ENCODE data around the gene PPP1R37.

Gene PPP1R37

DNA sequence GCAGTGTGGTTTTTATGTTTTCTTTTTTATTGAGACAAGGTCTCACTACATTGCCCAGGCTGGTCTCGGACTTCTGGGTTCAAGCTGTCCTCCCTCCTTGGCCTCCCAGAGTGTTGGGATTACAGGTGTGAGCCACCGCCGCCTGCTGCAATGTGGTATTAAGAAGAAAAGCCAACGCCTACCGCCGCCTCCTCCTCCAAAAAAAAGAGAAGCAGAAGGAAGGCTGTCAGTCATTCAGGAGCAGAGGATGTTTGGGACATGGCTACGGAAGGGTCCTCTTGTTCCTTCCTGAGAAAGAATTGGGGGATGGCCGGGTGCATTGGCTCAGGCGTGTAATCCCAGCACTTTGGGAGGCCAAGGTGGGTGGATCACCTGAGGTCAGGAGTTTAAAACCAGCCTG is 1.2 kb downstream of the PPP1R37 start:
- TF ChIP-seq SIN3A (IDR thresholded peaks at IDR 0.05; ENCODE audit: borderline replicate concordance, insufficient read depth, low read length), result no peak
- TF ChIP-seq, protein P1, sequence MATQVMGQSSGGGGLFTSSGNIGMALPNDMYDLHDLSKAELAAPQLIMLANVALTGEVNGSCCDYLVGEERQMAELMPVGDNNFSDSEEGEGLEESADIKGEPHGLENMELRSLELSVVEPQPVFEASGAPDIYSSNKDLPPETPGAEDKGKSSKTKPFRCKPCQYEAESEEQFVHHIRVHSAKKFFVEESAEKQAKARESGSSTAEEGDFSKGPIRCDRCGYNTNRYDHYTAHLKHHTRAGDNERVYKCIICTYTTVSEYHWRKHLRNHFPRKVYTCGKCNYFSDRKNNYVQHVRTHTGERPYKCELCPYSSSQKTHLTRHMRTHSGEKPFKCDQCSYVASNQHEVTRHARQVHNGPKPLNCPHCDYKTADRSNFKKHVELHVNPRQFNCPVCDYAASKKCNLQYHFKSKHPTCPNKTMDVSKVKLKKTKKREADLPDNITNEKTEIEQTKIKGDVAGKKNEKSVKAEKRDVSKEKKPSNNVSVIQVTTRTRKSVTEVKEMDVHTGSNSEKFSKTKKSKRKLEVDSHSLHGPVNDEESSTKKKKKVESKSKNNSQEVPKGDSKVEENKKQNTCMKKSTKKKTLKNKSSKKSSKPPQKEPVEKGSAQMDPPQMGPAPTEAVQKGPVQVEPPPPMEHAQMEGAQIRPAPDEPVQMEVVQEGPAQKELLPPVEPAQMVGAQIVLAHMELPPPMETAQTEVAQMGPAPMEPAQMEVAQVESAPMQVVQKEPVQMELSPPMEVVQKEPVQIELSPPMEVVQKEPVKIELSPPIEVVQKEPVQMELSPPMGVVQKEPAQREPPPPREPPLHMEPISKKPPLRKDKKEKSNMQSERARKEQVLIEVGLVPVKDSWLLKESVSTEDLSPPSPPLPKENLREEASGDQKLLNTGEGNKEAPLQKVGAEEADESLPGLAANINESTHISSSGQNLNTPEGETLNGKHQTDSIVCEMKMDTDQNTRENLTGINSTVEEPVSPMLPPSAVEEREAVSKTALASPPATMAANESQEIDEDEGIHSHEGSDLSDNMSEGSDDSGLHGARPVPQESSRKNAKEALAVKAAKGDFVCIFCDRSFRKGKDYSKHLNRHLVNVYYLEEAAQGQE (IDR thresholded peaks at IDR 0.05; ENCODE audit: insufficient read depth in 1 of 2, low read depth in 2 of 2, low read length in 2 of 2), result no peak
- no peak for TF ChIP-seq FOXP2 (optimal IDR thresholded peaks at IDR 0.05; ENCODE audit: borderline replicate concordance, extremely low read depth, extremely low read length, insufficient read depth)
- TF ChIP-seq TAF1 (IDR thresholded peaks at IDR 0.05; ENCODE audit: borderline replicate concordance, insufficient read depth, low read length), result no peak
- TF ChIP-seq POLR2AphosphoS5 (IDR thresholded peaks at IDR 0.05; ENCODE audit: low read depth, low read length), result no peak

DNA sequence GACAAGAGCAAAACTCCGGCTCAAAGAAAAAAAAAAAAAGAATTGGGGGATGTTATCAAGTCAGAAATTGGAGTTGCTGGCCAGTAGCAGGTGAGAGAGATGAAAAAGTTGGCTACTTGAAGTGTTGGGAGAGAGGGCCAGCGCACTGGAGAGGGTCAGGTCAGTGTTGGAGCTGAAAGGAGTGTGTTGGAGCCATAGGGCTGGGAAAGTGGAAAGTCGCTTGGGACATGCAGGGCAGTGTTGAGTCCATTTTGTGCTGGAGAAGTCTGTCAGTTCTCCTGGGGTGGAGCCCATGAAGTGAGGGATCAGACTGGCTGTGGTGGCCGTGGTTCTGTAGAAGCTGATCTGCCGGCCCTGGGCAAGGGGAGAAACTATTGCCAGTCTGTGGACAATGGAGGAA is 1.7 kb downstream of the PPP1R37 start:
- TF ChIP-seq, protein P1 (IDR thresholded peaks at IDR 0.05; ENCODE audit: insufficient read depth in 1 of 2, low read depth in 2 of 2, low read length in 2 of 2), result no peak
- TF ChIP-seq SIN3A (IDR thresholded peaks at IDR 0.05; ENCODE audit: borderline replicate concordance, insufficient read depth, low read length) (no peak), FOXP2 (optimal IDR thresholded peaks at IDR 0.05; ENCODE audit: borderline replicate concordance, extremely low read depth, extremely low read length, insufficient read depth) (no peak), POLR2AphosphoS5 (IDR thresholded peaks at IDR 0.05; ENCODE audit: low read depth, low read length) (no peak), TAF1 (IDR thresholded peaks at IDR 0.05; ENCODE audit: borderline replicate concordance, insufficient read depth, low read length) (no peak)

DNA sequence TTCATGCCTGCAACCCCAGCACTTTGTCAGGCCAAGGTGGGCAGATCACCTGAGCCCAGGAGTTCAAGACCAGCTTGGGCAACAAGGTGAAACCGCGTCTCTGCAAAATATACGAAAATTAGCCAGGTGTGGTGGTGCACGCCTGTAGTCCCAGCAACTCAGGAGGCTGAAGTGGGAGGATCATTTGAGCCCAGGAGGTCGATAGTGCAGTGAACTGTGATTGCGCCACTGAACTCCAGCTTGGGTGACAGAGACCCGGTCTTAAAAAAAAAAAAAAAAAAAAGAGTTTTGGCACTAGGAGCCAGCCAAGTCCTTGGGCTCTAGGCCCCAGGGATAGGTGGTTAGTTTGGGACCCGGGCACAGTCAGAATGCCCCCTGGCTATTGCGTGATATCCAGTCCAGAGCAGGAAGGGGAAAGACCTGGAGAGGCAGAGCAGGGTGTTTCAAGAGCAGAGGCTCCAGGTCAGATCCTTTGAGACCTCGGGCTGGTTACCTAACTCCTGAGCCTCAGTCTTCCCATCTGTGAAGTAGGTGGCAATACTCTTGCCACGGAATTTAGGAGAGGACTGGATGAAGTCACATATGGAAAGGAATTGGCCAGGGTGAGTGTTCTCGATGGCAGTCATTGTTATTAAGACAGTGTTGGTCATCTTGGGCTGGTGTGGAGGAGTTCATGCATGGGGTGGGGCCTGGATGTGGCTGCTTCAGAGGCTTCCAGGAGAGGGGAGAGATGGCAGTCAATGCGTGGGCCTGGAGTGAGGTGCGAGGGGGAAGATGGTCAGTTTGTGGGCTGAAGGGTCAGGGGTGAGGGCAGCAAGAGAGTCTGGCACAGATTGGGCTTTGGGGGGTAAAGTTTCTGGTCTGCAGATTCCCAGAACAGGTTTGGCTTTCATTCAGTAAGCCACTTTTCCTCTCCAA is 2.8 kb downstream of the PPP1R37 start:
- TF ChIP-seq SIN3A (IDR thresholded peaks at IDR 0.05; ENCODE audit: borderline replicate concordance, insufficient read depth, low read length) (no peak), TAF1 (IDR thresholded peaks at IDR 0.05; ENCODE audit: borderline replicate concordance, insufficient read depth, low read length) (no peak), POLR2AphosphoS5 (IDR thresholded peaks at IDR 0.05; ENCODE audit: low read depth, low read length) (no peak), FOXP2 (optimal IDR thresholded peaks at IDR 0.05; ENCODE audit: borderline replicate concordance, extremely low read depth, extremely low read length, insufficient read depth) (no peak)
- TF ChIP-seq, protein P1 (IDR thresholded peaks at IDR 0.05; ENCODE audit: insufficient read depth in 1 of 2, low read depth in 2 of 2, low read length in 2 of 2), result no peak

DNA sequence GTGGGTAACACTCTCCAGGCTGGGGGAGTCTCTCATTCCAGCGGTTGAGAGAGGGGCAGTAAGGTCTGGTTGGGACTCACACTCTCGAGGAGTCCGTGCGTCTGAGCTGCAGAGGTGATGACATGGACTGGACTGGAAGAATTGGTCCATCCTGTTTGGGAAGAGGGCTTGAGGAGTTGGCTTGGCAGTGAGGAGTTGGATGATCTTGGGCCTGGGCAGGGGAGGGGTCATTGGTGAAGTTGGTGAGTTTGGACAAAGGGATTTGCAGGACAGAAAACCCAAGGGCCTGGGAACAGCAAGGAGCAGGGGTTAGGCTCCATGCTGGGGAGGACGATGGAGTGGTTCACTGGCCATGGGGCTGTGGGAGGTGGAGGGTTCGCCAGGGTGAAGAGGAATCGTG is 3.7 kb downstream of the PPP1R37 start:
- TF ChIP-seq POLR2AphosphoS5 (IDR thresholded peaks at IDR 0.05; ENCODE audit: low read depth, low read length), result no peak
- TF ChIP-seq, protein P1 (IDR thresholded peaks at IDR 0.05; ENCODE audit: insufficient read depth in 1 of 2, low read depth in 2 of 2, low read length in 2 of 2), result no peak
